HUES64 (cell line): Measurements from ENCODE around the gene ZFC3H1.
"Not testable (repeated sequence)": the region's sequence is repeated elsewhere in the genome, so short reads cannot be mapped to it uniquely, and the experiment has no call there.

Experiments
- H3K27ac ChIP-seq: 2 replicates; pipeline ENCODE4 v1.7.0; 2013; ENCODE audit warnings: low read depth, low read length, inconsistent platforms
- H3K27me3 ChIP-seq: 2 replicates; pipeline ENCODE4 v1.6.1; 2013; ENCODE audit warnings: mild to moderate bottlenecking, low read length; ENCODE audit not compliant: insufficient read depth
- H3K36me3 ChIP-seq: 2 replicates; pipeline ENCODE4 v1.6.1; 2013; ENCODE audit warnings: mild to moderate bottlenecking, low read length; ENCODE audit not compliant: insufficient read depth
- H3K4me1 ChIP-seq: 2 replicates; pipeline ENCODE4 v1.6.1; 2013; ENCODE audit warnings: mild to moderate bottlenecking, low read length, moderate library complexity; ENCODE audit not compliant: insufficient read depth
- H3K4me3 ChIP-seq: 2 replicates; pipeline ENCODE4 v1.5.1; 2013; ENCODE audit warnings: mild to moderate bottlenecking, low read length, moderate library complexity
- H3K9ac ChIP-seq: 2 replicates; pipeline ENCODE4 v1.6.1; 2013; ENCODE audit warnings: mild to moderate bottlenecking, low read depth, low read length
- H3K9me3 ChIP-seq: 2 replicates; pipeline ENCODE4 v1.6.1; 2013; ENCODE audit warnings: low read depth, low read length; ENCODE audit not compliant: insufficient read depth
- WGBS: fragments of 150-250, 120-280 bp; methylation state at CpG from one replicate; pipeline ENCODE4 v1.1.7; 2013; ENCODE audit warnings: missing lambda C conversion rate; 5-methylcytosine and 5-hydroxymethylcytosine counted together

ZFC3H1 gene

GRCh38 chr12:71693126-71693525 is 29.5 kb upstream of the ZFC3H1 start:
- H3K4me1 ChIP-seq: no peaks in the 10 kb centered on the region
- H3K36me3 ChIP-seq: peaks cover 14% of the 10 kb centered on the region
- H3K9ac ChIP-seq: no peak overlapping the region
- 94% methylated on average over 7 of the region's 7 CpGs for WGBS
- no peaks in the 10 kb centered on the region for H3K27me3 ChIP-seq
- no peak overlapping the region for H3K27ac ChIP-seq
- H3K9me3 ChIP-seq: no peaks in the 10 kb centered on the region
- H3K4me3 ChIP-seq: no peak overlapping the region

- Histone ChIP-seq H3K27ac (no peak overlapping the region), H3K9me3 (no peaks in the 10 kb centered on the region), H3K9ac (no peak overlapping the region), H3K27me3 (no peaks in the 10 kb centered on the region), H3K36me3 (no peaks in the 10 kb centered on the region), H3K4me1 (no peaks in the 10 kb centered on the region), H3K4me3 (no peak overlapping the region)
- WGBS: 98% methylated on average over 4 of the region's 4 CpGs
Measured at GRCh38 chr12:71691504-71692129, 28.0 kb upstream of the ZFC3H1 start.

GRCh38 chr12:71688961-71689570 is 25.4 kb upstream of the ZFC3H1 start:
- H3K9me3 ChIP-seq: no peaks in the 10 kb centered on the region
- no peak overlapping the region for H3K4me3 ChIP-seq
- peaks cover 3% of the 10 kb centered on the region; the same call in 1 of the 2 replicates for H3K4me1 ChIP-seq
- no peak overlapping the region for H3K9ac ChIP-seq
- H3K27me3 ChIP-seq: no peaks in the 10 kb centered on the region
- 92% methylated on average over 4 of the region's 5 CpGs for WGBS
- H3K27ac ChIP-seq: no peak overlapping the region
- no peaks in the 10 kb centered on the region for H3K36me3 ChIP-seq

GRCh38 chr12:71687172-71687571 is 23.5 kb upstream of the ZFC3H1 start:
- H3K27ac ChIP-seq, H3K4me1 ChIP-seq, H3K9me3 ChIP-seq, H3K36me3 ChIP-seq, H3K27me3 ChIP-seq, H3K9ac ChIP-seq: not testable (repeated sequence)
- H3K4me3 ChIP-seq: peak overlapping the region; percentile 68
- WGBS: 93% methylated on average over 11 of the region's 11 CpGs

- Histone ChIP-seq H3K9me3 (no peaks in the 10 kb centered on the region), H3K36me3 (no peaks in the 10 kb centered on the region), H3K27me3 (no peaks in the 10 kb centered on the region), H3K9ac (peak overlapping the region; percentile 87), H3K4me3 (peak overlapping the region; percentile 68), H3K27ac (no peak overlapping the region), H3K4me1 (peaks cover 3% of the 10 kb centered on the region; the same call in 1 of the 2 replicates)
- no CpG with 5 or more reads among the region's 3 CpGs for WGBS
Measured at GRCh38 chr12:71686658-71687025, 23.0 kb upstream of the ZFC3H1 start.

- no peaks in the 10 kb centered on the region for H3K27me3 ChIP-seq
- peak within 1 kb of the TSS; percentile 68 for H3K4me3 ChIP-seq
- H3K9ac ChIP-seq: peak within 1 kb of the TSS; percentile 87
- H3K27ac ChIP-seq: peak within 1 kb of the TSS; percentile 92
- H3K36me3 ChIP-seq: no peaks in the 10 kb centered on the region
- WGBS: 2% methylated on average over 63 of the region's 63 CpGs
- no peaks in the 10 kb centered on the region for H3K9me3 ChIP-seq
- H3K4me1 ChIP-seq: peaks cover 3% of the 10 kb centered on the region; the same call in 1 of the 2 replicates
Measured at GRCh38 chr12:71685914-71686657, 22.4 kb upstream of the ZFC3H1 start, which contains the start of gene TMEM19. Gene TMEM19 (plus strand): TSS chr12:71686082. CDS start chr12:71686681, 599 bp downstream.

GRCh38 chr12:71685312-71685906 is 21.8 kb upstream of the ZFC3H1 start:
- Histone ChIP-seq H3K9ac (peak overlapping the region; percentile 87), H3K4me1 (peaks cover 3% of the 10 kb centered on the region; the same call in 1 of the 2 replicates), H3K4me3 (peak overlapping the region; percentile 68), H3K27ac (peak overlapping the region; percentile 92), H3K27me3 (no peaks in the 10 kb centered on the region), H3K36me3 (no peaks in the 10 kb centered on the region), H3K9me3 (no peaks in the 10 kb centered on the region)
- 89% methylated on average over 17 of the region's 19 CpGs for WGBS

- Histone ChIP-seq H3K4me3 (no peak overlapping the region), H3K27me3 (no peaks in the 10 kb centered on the region), H3K36me3 (no peaks in the 10 kb centered on the region), H3K27ac (no peak overlapping the region), H3K9ac (no peak overlapping the region), H3K9me3 (no peaks in the 10 kb centered on the region), H3K4me1 (peaks cover 3% of the 10 kb centered on the region; the same call in 1 of the 2 replicates)
- 93% methylated on average over 5 of the region's 5 CpGs for WGBS
Measured at GRCh38 chr12:71684081-71684480, 20.4 kb upstream of the ZFC3H1 start.

GRCh38 chr12:71683633-71684032 is 20.0 kb upstream of the ZFC3H1 start:
- WGBS: 93% methylated on average over 4 of the region's 5 CpGs
- no peaks in the 10 kb centered on the region for H3K9me3 ChIP-seq
- no peak overlapping the region for H3K27ac ChIP-seq
- H3K9ac ChIP-seq: no peak overlapping the region
- H3K4me3 ChIP-seq: no peak overlapping the region
- H3K36me3 ChIP-seq: no peaks in the 10 kb centered on the region
- no peaks in the 10 kb centered on the region for H3K27me3 ChIP-seq
- peaks cover 3% of the 10 kb centered on the region; the same call in 1 of the 2 replicates for H3K4me1 ChIP-seq

- Histone ChIP-seq H3K4me3 (no peak overlapping the region), H3K9ac (no peak overlapping the region), H3K36me3 (no peaks in the 10 kb centered on the region), H3K9me3 (no peaks in the 10 kb centered on the region), H3K4me1 (peaks cover 3% of the 10 kb centered on the region; the same call in 1 of the 2 replicates), H3K27ac (no peak overlapping the region), H3K27me3 (no peaks in the 10 kb centered on the region)
- WGBS: no CpG with 5 or more reads among the region's 1 CpG
Measured at GRCh38 chr12:71682466-71682865, 18.8 kb upstream of the ZFC3H1 start.

GRCh38 chr12:71671816-71672215 is 8.2 kb upstream of the ZFC3H1 start:
- H3K4me3 ChIP-seq: no peak overlapping the region
- H3K36me3 ChIP-seq: no peaks in the 10 kb centered on the region
- 86% methylated on average over 1 of the region's 1 CpG for WGBS
- no peak overlapping the region for H3K9ac ChIP-seq
- H3K27me3 ChIP-seq: no peaks in the 10 kb centered on the region
- no peaks in the 10 kb centered on the region for H3K4me1 ChIP-seq
- H3K9me3 ChIP-seq: no peaks in the 10 kb centered on the region
- no peak overlapping the region for H3K27ac ChIP-seq
